RKO (cell line): Measurements from ENCODE around the gene BICDL1.

Experiments used
- DNase-seq: peaks from one replicate; pipeline ENCODE4 v3.0.0-alpha.2; 2016; ENCODE audit warnings: low spot score

Gene BICDL1

DNA sequence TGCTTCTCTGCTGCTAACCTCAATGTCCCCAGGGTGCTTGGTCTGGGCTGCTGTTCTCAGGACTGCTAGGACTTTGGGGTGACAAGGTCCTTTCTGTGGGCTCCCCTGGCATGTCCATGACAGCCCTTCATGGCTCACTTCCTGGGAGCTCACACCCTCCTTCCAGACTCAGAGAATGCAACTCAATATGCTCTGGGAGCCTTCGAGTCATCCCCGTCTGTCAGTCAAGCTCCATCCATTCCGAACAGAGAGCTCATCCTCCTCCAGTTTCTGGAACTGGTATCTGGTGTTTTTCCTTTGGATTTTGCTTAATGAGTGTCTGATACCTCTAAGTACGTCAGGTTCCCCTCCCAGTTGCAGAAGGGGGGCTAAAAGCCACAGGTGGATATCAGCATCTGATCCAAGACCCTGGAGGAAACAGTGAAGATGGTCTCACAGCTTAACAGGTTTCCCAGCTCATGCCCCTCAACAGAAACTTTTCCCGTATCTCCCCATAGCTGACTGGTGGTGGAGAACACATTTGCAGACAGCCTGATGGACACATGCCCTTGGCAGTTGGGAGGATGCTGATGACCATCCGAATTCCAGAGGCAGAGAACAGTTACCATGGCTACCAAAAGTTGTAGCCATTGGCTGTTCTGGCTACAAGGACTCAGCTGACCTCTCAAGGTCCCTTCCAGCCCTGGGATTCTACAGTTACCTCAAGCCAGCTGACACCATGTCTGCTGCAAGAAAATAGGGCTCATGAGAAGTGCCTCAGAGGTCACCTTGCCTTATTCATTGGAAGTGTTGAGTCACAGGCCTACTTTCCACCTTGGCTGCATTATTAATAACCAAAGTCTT is 137.0 kb downstream of the BICDL1 start:
- peak; percentile 51 for DNase-seq

DNA sequence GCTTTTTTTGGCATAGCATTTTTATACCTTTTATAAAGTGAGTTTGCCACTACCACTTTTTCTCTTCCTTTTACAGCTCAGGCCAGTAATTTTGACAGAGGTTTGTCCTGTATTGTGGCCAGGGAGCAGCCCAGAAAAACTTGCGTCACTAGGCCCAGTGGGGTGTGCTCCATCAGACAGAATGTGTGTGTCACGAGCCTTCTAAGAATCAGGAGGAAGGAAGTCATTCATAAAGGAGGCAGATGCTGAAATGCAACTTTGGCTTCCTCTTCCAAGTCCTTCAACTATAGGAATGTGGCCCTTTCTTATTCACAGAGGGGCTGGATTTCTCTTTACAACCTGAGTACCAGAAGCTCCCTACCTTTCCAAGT is 137.6 kb downstream of the BICDL1 start:
- DNase-seq = no peak

- no peak for DNase-seq
Observed at GRCh38 chr12:120130011-120130410, 141.0 kb downstream of the BICDL1 start.

DNA sequence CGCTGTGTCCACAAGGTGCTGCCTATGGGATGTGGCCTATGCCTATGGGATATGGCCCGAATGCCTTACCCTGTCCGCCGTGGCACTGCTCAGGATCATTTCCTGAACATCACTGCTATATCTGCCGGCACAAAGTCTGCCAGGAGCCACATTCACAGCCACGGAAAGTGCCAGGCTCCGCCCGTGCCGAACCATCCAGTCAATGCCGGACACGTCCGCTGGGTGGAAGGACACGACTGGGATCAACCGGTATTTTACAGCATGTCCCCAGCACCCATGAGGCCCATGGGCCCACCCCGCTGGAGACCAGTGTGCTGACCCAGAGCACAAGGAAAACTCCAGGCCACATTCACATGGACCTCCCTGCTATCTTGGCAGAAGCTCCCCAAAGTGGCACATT is 142.1 kb downstream of the BICDL1 start:
- no peak for DNase-seq

DNA sequence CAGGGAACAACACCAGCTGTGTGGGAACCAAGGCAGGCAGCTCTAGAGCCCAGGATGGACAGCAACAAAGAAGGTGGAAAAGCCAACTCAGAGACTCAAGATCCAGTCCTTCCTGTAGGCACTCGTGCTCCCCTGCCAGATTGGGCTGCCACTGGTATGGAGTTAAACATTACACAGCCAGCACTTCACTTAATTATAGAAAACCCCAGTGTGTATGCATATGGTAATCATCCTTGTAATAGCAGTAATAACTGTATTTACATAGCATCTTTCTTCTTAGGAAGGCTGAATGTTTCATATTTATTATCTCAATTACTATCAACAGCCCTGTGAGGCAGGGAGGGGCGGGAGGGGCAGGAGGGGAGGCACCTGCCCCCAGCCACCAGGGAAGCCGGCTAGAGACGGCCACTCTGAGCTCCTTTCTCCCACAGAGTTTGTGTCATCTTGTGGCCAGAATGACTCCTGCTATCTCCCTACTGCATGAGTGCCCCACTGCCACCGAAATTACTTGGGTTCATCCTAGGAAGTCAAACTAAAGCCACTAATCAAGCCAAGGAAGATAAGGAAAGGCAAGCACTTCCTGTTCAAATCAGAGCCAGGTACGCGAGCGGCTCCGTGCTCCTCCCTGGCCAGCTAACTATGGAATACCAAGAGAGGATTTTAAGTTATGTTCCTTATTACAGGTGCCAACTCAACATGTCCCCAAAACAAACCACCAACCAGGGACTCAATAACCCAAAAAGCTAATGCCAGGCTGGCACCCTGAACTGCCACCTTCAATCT is 143.2 kb downstream of the BICDL1 start:
- DNase-seq = no peak

DNA sequence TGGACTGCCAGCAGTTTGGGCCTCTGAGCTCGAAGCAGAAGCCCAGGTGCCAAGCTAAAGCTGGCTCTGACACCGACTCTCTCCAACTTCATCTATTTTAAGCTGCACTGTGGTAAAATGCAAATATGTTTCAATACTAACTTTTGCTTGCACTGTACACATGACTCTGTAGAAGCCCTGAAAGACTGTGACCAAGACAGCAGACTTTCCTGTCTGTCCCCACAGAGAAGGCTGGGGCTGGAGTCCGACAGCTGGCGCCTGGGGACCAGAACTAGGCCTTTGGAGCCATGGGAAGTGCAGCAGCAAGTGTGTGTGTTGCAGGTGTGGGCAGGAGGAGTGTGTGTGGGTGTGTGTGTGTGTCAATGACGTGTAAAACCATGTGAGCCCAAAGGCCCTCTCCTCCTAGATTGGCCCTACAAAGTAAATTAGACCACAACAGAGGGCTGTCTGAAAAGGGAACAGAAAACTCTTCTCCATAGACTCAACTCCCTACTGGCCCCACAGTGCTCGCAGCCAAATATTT is 143.9 kb downstream of the BICDL1 start:
- DNase-seq = no peak

GRCh38 chr12:120134307-120134980 is 145.4 kb downstream of the BICDL1 start:
- no peak for DNase-seq

DNA sequence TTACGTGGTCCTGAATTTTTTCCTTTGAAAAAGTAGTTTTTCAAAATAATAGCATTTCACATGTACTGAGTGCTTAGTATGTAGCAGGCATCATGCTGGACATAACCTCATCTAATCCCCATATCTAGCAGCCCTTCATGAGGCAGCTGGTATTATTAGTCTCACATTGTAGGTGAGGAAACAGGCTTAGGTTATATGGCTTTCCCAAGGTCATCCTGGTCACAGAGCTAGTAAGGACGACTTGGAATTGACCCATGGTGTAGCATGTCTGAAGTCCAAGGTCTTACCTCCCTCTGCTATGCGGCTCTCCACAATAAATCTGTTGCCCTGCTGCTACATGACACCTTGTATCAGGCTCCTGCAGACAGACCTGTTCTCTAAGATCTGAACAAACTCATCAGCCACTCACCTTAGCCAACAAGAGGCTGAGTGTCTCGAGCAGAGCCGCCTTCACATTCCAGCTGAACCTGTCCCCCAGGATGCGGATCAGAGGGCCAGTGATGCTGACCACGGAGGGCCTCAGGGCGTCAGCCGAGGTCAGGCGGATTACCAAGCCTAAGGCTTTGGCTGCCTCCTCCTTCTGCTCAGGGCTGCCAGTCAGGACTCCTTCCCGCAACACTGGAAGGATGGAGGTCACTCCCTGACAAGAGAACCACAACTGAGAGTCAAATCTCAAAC is 147.2 kb downstream of the BICDL1 start:
- DNase-seq = no peak

DNA sequence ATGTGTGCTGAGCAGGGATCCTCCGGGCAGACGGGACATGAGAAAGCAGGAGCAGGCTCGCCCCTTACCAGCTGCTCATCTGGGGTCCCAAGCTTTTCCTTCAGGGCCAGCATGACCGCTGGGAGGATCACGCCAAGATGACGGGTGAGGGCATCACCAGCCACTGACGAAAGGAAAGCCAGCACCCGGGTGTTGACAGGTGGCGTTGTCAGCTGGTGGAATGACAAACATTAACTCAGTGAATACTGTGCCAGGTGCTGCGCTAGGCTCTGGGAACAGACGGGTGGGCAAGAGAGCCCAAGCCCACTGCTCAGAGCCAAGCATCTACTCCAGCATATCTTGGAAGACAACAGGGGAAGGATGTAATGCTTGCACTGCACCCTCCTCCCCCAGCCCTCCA is 148.8 kb downstream of the BICDL1 start:
- no peak for DNase-seq

- DNase-seq = no peak
Observed at GRCh38 chr12:120138366-120138765, 149.3 kb downstream of the BICDL1 start.

GRCh38 chr12:120139958-120140357 is 150.9 kb downstream of the BICDL1 start:
- DNase-seq = no peak

DNA sequence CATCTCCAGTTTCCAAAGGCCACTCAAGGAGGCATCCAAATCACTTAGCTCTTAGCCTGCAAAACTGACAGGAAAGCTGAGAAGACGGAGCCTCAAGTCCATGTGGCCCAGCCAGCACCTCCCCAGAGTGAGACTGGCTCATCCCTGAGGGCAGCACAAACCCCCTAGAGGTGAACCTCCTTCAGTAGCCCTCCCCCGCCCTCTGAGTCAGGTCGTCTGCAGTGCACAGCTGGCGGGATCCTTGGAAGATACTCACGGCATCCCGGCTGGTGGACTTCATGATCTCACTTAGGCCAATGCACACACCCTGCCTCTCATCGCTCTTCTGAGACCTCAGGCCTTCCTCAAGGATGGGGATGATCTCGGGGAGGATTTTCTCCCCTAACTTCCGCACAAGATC is 151.6 kb downstream of the BICDL1 start:
- DNase-seq = no peak

DNA sequence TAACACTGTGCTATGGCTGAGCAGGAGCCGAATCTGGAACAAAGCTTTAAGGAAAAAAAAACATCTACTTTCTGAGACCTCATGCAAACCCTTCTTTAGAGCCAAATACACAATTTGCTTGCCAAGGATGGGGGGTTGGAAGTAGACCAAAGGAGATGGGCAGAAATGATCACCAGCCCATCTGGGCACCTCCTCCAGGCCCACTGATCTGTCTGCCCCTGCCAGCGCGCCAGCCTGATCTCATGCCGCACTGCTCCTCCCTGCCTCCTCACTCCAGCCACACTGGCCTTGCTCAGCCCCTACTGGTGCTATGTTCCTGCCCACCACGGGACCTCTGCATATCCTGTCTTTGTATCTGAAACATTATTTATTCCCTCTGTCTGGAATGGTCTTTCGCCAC is 152.3 kb downstream of the BICDL1 start:
- DNase-seq = no peak

DNA sequence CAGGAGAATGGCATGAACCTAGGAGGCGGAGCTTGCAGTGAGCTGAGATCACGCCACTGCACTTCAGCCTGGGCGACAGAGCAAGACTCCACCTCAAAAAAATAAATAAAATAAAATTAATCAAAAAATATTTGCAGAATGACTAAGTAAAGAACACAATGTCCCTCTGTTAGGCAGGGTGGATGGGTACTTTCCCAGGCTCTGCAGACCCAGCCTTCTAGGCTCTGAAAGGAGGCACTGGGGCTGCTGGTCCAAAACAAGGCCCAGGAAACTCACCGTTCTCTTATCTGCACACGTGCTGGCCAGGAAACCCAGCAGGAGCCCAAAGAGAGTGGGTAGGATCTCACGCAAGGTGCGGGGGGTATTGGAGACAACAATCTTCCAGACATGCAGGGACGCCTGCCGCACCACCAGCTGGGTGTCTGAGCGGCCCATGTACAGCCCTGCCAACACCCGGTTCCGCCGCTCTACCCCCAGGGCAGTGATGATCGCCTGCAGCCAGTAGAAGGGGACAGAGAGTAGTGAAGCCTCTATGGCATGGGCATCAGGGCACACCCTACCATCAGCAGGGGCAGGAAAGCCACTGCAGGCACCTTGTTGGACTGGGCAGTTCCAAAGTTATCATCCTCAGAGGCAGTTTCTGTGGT is 153.3 kb downstream of the BICDL1 start:
- no peak for DNase-seq
